DMS79 (cell line): ENCODE results near the gene CHDH.

ENCODE experiments used
- DNase-seq: peaks from one replicate; lab custom pipeline; 2025; lab: John Stamatoyannopoulos, UW

Gene CHDH

DNA sequence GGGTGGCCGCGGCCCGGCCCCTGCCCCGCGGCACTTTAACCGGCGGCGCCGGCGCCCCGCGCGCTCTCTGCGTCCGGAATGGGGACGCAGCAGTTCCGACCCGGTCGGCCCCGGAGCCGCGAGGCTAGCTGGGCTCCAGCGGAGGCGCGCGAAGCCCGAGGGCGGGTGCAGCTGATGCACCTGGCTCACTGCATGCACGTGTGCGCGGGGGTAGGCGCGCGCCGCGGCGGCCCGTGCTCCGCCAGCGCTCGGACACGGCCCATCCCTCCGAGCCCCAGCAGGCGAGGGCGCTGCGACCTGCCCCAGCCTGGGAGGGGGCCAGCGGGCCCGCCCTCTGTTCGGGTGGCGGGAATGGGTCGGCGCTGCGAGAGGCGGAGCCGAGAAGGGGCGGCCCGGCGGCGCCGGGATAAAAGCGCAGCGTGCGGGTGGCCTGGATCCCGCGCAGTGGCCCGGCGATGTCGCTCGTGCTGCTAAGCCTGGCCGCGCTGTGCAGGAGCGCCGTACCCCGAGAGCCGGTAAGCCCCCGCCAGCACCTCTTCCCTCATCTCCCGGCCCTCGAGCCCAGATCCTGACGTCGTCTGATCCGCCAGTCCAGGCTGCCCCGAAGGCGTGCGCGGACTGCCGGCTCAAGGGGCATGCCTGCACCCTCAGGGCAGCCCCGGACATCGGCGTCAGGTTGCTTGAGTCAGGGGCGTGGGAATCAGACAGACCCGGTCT is at the start of gene CHDH, which contains the start of gene IL17RB:
TSS of gene CHDH (minus strand) at position 286 of the 717 bp plus-strand sequence. CDS start 22,411 bp downstream, outside the sequence.
TSS of gene IL17RB (plus strand) at position 435 of the 717 bp plus-strand sequence. CDS start at position 456, 21 bp downstream.
- no peak for DNase-seq

DNA sequence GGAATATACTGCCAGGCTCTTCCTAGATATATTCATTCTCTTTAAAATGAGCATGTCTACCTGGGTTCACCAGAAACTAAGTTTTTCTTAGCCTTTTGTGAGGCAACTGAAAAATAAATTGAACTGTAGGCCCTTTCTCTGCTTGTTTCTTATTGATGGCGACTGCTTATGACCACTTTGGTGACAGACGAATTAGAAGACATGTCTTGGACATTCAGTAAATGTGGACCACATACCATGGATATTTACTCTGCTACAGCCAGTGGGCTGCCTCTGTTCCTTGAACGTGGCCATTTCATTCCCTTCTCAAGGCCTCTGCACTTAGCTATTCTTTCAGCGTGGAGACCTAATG is 46.0 kb upstream of the CHDH start:
- DNase-seq: no peak

DNA sequence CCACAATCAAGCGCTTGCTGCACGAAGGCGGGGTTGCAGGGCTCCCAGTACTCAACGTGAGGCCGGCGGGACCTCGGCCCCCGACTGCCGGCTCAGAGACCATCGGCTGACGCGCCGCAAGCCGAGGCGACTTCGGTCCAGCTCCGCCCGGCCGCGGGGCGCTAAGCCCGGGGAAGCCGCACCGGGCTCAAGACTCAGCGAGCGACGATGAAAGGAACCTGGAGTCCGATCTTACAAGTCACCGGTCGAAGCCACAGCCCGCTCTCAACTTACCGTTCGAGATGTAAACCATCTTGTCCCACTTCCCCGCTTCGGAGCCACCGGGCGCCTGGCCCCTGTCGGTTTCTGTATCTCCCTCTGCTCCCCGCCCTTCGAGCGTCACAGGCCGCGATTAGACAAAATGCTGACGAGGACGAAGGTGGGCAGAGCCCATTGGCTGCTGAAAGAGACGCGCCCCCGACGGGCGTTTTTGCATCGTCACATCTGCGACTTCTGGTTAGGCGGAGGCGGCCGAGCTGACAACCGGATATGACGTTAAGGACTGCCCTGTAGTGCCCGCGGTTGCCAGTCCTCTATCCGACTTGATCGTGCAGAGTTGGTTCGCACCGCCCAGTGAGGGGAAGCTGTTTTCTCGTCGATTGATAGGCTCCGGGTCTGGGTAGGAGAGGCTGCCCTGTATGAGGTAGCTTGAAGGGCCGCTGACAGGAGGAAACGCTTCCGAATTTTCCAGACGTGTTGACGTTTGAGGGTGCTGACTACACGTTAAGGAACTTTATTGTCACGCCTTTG is 45.5 kb upstream of the CHDH start, which contains the start of gene SELENOK:
TSS of gene SELENOK (minus strand) at position 363 of the 789 bp plus-strand sequence.
- peak; percentile 90 for DNase-seq

DNA sequence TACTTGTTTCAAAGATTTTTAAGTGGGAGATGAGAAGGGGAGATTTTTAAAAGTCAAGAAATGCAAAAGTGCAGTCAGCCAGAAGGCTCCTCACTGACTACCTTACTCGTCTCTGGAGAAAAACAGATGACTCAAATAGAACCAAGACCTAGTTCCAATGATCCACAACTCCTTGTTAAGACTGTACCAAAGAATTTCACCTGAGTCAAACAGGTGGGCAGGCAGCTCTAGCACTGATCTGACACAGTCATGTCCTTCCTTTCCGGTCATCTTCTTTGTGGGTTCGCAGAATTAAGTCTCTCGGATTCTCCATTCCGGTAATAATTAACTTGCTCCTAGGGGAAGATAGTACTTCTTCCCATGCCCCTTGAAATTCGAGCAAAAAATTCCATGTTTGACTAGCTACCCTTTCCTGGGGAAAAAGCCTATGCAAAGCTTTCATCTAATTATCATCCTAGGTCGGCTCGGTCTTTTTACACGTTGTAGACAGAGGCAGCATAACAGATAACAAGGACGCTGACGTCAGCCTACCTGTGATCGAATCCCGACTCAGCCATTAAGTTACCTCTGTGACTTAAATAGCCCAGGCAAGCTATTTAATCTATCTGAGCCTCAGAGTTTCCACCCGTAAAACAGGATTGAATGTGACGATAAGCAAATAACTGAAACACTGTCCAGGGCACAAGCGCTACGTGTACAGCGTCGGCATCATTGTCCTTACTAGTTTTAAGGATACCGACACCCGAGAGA is 44.7 kb upstream of the CHDH start:
- no peak for DNase-seq

GRCh38 chr3:53888232-53888631 is 42.0 kb upstream of the CHDH start:
- DNase-seq: no peak

DNA sequence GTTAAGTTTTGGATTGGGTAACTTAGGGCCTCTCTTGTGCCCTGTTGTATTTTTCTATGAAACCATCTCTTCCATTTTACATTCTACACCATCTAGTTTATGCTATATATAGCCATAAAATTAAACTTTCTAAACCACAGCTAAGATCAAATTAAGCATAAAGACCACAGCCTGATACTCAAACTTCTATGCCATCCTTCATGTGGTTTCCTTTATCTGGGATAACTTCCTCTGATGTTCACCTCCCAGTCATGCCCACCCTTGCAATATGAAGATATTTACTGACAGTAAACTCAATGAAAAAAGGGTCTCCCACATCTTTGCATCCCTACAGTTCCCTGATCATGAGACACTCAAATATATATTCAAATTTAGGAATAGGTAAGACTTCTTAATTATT is 41.2 kb upstream of the CHDH start:
- DNase-seq: no peak

- no peak for DNase-seq
These were observed 39.0 kb upstream of the CHDH start for GRCh38 chr3:53885239-53885638.

GRCh38 chr3:53884623-53885022 is 38.4 kb upstream of the CHDH start:
- DNase-seq: no peak

GRCh38 chr3:53883008-53883407 is 36.8 kb upstream of the CHDH start:
- no peak for DNase-seq

DNA sequence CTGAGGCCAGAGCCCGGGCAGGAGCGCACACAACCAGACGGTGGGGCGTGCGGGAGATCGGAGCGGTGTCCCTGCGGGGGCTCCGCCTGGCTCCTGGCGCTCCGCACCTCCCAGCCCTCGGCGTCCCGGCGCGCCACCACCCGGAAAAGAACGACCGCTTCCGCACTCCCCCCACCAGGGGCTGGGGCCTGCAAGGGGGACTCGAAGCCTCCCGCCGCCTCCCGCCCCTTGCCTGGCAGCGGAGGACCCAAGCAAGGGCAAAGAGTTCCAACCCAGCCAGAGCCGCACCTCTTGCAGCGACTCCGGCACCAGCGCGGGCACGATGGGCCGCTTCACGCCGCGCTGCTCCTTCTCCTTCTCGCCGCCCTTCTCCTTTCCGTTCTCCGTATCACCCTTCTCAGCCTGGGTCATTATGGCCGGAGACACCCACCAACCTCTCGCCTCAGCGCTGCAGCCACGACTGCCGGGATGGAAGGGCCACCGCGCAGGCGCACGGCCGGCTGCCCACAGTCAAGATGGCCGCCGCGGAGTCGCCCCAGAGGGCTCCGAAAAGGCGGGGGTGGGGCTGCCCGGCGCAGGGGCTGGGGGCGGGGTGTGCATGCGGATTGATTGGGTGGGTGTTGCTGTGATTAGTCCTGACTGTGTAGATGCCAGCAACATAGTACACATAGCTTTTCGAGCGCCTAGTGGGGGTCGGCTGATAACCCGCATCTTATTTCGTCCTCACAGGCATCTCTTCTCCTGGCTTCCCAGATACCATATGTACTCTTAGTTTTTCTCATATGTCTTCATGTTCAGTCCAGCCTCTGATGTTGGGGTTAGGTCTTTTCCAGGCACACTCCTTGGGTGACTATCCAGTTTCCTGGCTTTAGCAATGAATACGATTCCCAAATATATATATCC is 35.7 kb upstream of the CHDH start, which contains the start of gene ACTR8:
TSS of gene ACTR8 (minus strand) at position 462 of the 903 bp plus-strand sequence. CDS start at position 411, 51 bp downstream.
- DNase-seq: peak; percentile 40

DNA sequence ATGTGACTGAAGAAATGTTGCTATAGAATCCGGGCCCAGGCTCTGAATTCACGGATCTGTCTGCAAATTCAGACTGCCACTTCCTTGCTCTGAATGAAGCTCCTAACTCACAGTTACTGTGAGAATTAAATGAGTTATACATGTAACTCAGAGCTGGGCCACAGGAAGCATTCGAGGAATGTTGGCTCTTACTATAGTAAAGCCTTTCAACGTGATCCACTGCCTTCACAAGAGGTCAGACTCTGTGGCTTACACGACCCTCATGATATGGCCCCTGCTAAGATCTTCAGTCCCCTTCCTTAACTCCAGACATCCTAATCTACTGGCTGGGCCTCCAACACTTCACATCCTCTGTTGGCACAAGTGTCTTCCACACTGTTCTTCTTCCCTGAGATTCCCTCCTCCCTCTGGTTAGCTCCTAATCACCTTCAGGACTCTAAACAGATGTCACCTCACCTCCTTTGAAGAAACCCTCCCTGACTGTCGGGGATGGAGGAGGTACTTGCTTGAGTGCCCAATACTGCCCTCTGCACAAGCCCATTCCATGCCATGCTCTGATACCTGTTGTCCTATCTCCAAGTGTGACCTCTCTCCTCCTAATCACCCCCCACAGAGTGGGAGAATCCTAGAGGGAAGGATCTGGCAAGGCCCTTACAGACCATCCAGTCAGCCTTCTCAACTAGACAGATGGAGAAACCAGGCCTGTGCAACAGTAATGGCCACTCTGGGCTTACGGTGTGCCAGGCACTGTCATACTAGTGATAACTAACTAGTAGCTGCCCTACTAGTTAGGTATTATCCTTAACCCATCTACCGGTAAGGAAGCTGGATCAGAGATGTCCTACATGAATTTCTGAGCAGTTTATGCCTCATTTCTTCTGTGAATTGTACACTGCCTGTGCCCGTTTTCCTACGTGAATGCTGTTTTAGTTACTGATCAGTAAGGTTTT is 34.5 kb upstream of the CHDH start:
- DNase-seq: no peak

DNA sequence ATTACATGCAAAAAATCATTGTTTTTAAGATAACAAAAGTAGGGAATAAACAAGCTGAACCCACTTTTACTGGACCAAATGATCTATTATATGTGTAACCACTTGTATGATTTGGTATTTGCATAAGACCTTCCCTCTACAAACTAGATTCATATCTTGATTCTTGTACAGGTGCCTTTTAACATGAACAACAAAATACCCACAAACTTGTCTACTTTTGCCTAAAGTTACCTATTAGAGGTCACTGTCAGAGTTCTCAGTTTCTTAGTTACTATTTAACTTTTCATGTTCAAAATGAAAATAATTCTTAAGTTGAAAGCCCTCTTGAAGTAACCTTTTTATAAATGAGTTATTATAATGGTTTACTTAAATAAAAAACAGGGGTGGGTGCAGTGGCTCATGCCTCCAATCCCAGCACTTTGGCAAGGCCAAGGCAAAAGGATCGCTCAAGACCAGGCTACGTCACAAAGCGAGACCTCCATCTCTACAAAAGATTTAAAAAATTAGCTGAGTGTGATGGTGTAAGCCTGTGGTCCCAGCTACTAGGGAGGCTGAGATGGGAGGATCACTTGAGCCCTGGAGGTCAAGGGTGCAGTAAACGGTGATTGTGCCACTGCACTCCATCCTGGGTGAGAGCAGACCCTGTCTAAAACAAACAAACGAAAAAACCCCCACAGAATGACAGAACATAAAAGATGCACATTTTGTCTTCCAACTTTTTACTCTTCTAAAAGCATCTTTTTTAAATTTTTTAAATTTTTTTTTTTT is 19.7 kb upstream of the CHDH start:
- no peak for DNase-seq

GRCh38 chr3:53863145-53863544 is 16.9 kb upstream of the CHDH start:
- DNase-seq: no peak

GRCh38 chr3:53862241-53862640 is 16.0 kb upstream of the CHDH start:
- no peak for DNase-seq

DNA sequence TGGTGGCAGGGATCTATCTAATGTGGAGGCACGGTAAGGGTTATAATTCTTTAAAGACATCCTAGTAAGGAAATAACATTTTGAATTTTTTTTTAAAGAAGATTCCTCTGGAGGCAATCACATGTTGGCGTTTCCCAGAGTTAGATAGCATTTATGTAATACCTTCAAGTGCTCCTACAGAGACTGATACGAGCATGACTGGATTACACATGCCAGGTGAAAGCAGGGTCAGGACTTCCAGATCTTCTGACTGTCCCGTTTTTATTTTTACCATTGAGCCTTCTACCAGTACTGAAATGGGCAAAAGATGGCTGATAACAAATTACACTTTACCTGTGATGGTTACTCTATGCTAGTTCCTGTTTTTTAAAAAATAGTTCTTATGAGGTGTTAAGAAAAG is 14.0 kb upstream of the CHDH start:
- no peak for DNase-seq

- DNase-seq: no peak
These were observed 13.0 kb upstream of the CHDH start for GRCh38 chr3:53859178-53859577.

DNA sequence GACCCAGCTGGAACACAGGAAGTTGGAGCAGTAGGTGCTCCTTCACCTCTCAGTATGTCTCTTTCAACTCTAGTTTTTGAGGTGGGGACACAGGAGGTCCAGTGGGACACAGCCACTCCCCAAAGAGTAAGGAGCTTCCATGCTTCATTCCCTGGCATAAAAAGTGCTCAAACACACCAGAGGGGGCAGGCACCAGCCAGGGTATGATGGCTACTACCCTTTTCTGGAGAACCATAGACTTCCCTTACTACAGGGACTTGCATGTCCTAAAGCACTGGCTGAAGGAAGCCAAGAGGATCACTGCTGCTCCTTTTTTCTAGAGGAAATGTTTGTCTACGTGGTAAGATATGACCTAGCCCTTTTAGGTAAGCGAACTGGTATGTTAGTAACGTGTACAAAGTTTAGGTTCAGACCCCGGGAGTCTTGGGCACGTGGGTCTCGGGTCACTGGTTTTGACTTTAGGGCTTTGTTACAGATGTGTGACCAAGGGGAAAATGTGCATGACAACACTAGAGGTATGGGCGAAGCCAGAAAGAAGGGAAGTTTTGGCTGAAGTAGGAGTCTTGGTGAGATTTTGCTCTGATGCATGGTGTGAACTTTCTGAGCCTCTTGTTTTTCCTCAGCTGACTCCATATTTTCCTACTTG is 12.0 kb upstream of the CHDH start:
- no peak for DNase-seq

DNA sequence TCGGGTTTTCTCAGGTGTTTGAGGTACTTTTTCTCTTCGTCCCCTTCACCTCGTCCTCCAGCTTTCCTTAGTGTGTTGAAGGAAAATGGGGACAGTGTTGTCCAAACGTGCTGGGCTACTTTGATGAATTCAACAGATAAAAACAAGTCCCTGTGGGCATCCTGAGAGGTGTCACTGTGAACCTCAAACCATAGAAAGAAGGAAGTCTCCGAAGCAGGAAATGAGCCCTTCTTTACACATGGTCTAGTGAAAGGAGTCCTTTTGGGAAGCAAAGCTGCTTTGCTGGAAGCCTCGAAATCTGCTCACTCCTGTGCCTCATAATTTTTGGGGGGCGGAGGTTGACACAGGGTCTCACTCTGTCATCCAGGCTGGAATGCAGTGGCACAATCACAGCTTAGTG is 10.7 kb upstream of the CHDH start:
- no peak for DNase-seq

GRCh38 chr3:53850895-53851294 is 4.7 kb upstream of the CHDH start:
- DNase-seq: no peak
